Sciatic nerve (tissue), 2 donors: ENCODE data around the gene MYO15A. TPM values are rescaled to one million over a fixed set of nuclear protein-coding genes. Genes with fewer than 3 reads are reported as not detected.

ENCODE experiments used
- ATAC-seq: fragments of 200-7000 bp; cut with Tn5 transposase; one replicate; pipeline ENCODE4 v1.9.1; 2020; ENCODE audit warnings: mild to moderate bottlenecking, moderate library complexity
- DNase-seq: peaks from one replicate; pipeline ENCODE4 v3.0.0-alpha.2; 2020; ENCODE audit warnings: low spot score
- intact Hi-C: fragments of 100-400 bp; cut with DNase I; formaldehyde crosslinking; loops from one replicate; pipeline ENCODE4 v1.14.2; 2022
- total RNA-seq: library from RNA; stranded (reverse); fragmentation: NEBNext Ultra II Directional; extraction: Animal tissue kit (Norgen Biotek cat#: 25700); gene quantifications from one replicate; pipeline ENCODE4 v1.2.1, GENCODE V29; 2021
- donor health status: DM: no; HTN: no; CAD: no.
- donor health status: DM: no; HTN: no; CAD: no.

MYO15A gene
- total RNA-seq, 1 donor from 2014 or later, result 4.4 TPM

- no peak for ATAC-seq
- no peak for DNase-seq
- intact Hi-C loops, result no loop called here
Observed at GRCh38 chr17:18121144-18121910, 12.8 kb downstream of the MYO15A start.

DNA sequence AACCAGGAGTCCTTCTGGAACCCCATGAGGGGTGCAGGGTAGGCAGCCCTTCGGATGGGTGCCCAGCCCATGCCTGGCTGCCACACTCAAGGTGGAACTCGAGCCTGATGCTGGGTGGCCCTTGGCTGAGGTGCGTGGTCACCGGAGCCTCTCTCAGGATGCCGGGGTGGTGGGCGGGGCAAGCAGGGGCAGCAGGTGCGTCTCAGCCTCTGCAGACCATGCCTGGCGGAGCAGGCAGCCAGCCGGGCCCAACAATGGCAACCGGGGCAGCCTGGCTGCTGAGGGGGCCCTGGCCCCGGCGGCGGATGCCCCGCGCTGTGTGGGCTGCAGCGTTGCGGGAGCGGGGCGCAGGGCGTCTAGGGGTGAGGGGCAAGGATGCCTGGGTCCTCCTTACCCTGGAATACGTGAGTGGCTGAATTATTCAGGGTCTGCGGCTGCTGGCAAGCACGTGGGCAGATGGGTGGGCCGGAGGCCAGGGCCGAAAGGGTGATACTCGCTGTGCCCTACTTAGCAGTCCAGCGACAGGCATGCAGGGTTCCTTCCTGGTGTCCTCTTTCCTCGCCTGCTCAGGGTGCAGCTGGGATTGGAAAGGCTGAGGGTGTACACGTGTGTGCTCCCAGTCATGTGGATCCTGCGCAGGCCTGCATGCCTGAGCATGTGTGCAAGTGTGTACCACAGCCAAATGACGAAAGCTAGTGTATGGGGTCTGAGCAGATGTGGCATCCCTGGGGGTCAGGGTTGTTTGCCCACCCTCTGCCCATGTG lies 14.6 kb downstream of the MYO15A start:
- intact Hi-C loops, result no loop called here
- DNase-seq (no peak), ATAC-seq (no peak)

DNA sequence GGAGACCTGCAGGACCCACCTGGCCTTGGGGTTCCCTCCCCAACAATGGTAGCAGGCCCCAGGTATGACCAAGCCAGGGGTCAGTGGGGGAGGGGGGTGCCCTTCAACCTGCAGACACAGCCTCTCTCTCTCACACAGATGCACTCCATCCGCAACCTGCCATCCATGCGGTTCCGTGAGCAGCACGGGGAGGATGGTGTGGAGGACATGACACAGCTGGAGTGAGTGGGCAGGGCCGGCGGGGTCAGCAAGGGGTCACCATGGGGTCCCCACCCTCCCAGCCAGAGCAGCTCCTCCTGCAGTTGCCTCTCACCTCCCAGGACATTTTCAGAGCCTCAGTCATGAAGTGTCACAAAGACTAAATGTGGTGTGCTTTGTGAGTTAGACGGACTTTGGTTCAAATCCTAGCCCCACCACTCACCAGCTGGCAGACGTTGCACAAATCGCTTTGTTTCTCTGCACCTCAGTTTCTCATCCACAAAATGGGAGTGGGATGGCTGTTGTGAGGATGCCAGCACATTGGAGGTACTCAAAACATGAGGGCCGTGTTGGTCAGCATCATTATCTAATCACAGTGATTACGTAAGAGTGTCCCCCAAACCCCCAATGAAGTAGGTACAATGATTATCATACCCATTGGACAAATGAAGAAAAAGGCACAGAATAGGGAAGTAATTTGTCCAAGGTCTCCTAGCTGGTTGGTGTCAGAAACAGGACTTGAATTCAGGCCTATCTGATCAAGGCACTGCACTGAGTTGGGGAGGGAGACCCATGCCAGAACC lies 16.0 kb downstream of the MYO15A start:
- ATAC-seq (no peak), DNase-seq (no peak)
- intact Hi-C loops, result no loop called here

DNA sequence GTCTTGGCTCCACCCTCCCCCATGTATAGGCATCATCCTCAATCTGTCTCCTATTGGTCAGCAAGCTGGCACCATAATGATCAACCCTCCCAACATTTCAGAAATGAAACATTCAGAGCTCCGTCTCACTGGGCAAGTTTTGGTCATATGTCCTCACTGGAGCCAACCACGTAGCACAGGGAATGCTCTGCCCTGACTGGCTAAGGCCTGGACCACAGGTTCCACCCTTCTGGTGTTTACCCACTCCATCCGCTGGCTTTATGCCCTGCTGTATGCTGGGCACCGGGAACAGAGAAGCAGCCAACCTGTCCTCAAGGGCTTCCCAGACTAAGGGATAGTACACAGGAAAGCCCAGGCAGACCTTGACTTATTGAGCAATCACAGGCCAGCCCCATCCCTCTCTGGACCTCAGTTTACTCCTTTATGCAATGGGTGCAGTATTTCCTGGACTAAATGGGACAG lies 20.5 kb downstream of the MYO15A start:
- intact Hi-C loops, result no loop called here
- ATAC-seq (no peak), DNase-seq (no peak)

- intact Hi-C loops, result no loop called here
- no peak for ATAC-seq
Observed at GRCh38 chr17:18132711-18133110, 24.2 kb downstream of the MYO15A start.

DNA sequence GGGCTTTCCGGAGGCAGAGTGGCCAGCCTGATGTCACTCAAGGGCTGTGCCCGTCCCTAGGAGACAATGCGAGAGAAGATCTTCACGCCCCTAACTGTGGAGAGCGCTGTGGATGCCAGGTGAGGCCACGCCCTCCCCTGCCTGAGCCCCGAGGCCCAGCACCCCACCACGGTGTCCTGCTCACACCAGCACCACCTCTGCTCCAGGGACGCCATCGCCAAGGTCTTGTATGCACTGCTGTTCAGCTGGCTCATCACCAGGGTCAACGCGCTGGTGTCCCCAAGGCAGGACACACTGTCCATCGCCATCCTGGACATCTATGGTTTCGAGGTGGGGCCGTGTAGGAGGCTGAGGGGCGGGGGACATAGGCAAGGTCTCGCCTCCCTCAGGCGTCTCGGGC lies 27.8 kb downstream of the MYO15A start:
- DNase-seq (no peak), ATAC-seq (no peak)
- intact Hi-C loops, result no loop called here

More at GRCh38 chr17:18132711-18133110, 24.2 kb downstream of the MYO15A start:
- no peak for DNase-seq

GRCh38 chr17:18138065-18138749 lies 29.7 kb downstream of the MYO15A start:
- intact Hi-C loops, result no loop called here
- ATAC-seq, result no peak
- DNase-seq, result no peak

- no peak for ATAC-seq
- intact Hi-C loops, result no loop called here
Observed at GRCh38 chr17:18139092-18139491, 30.5 kb downstream of the MYO15A start.

DNA sequence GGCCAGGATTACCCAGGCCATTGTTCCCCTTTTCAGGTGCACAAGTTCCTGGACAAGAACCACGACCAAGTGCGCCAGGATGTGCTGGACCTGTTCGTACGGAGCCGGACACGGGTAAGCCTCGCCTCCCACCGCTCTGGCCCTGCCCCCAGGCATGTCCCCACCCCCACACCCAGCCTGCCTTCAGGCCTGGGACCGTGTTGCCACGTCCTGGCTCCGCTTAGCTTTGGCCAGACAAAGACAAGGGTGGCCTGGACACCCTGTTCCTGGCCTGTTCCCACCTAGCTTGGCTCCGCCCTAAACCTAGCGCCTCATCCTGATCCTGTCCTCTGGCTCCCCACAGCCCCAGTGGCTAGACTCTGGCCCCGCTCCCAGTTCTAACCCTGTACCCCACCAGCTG lies 30.9 kb downstream of the MYO15A start:
- no peak for DNase-seq
- intact Hi-C loops, result no loop called here
- peak; percentile 29 for ATAC-seq

More at GRCh38 chr17:18139092-18139491, 30.5 kb downstream of the MYO15A start:
- no peak for DNase-seq

- DNase-seq, result no peak
- peak; percentile 39 for ATAC-seq
- intact Hi-C loops, result no loop called here
Observed at GRCh38 chr17:18139949-18140348, 31.4 kb downstream of the MYO15A start.

GRCh38 chr17:18140648-18141047 lies 32.1 kb downstream of the MYO15A start:
- intact Hi-C loops, result no loop called here
- DNase-seq, result no peak
- ATAC-seq, result peak; percentile 3

DNA sequence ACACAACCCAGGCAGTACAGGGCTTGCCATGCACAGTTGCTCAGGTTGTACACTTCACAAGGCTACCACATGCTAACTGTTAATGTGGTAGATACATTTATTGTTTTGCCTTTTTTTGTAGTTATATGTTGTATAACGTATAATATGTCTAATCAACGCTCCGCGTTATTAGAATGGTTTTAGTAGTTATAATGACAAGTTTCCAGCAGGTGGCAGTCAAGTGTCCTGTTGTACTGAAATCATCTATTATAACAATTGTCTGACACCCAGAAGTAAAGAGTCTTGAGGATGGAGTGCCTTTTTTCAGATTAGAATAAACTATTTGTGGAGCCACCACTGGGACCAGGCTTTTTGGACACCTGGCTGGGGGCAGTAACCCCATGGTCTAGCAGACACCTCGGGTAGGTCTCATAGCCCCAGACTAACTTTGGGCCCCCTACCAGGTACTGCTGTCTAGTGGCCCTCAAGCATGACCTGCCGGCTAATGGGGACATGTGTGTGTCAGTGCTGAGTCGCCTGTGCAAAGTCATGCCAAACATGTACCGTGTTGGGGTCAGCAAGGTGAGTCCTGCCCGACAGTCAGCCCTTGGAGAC lies 32.8 kb downstream of the MYO15A start:
- peak; percentile 34 for ATAC-seq
- DNase-seq, result no peak
- intact Hi-C loops, result no loop called here

DNA sequence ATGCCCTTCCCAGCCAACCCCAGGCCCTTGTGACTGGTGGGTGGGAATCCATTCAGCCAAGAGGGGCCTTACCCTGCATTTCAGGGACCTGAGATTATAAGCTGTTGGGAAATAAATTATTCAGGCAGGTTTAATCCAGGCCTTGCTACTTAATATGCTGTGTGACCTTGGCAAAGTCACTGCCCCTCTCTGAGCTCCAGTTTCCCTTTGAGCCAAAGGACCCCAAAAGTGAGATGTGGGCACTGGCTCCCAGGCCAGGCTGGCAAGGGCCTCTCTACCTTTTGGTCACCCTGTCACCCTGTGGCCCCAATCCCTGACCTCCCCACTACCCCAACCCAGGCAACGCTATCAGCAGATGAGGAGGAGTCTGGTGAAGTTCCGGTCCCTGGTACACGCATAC lies 33.9 kb downstream of the MYO15A start:
- no peak for ATAC-seq

GRCh38 chr17:18143044-18143936 lies 34.7 kb downstream of the MYO15A start:
- intact Hi-C loops, result no loop called here
- no peak for DNase-seq
- ATAC-seq, result no peak

More for the DNA sequence above, 33.9 kb downstream of the MYO15A start:
- intact Hi-C loops, result no loop called here
- no peak for DNase-seq

DNA sequence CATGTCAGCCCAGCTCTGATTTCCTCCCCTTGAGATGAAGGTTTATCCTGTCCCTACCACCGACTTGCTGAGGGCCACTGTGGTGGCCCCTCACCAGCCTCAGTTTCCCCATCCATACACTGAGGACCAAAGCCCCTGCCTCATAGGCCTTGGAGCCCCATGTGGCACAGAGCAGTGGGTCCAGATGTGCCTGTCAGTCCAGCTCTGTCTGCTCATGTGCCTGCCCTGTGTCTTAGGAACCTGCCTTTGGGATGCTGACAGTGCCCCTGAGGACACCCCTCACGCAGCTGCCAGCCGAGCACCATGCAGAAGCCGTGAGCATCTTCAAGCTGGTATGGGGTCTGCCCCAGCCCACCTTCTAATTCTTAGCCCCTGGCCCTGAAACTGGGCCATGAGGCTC lies 35.7 kb downstream of the MYO15A start:
- DNase-seq, result no peak
- intact Hi-C loops, result no loop called here
- no peak for ATAC-seq

- intact Hi-C loops, result no loop called here
- ATAC-seq, result no peak
Observed at GRCh38 chr17:18144855-18145254, 36.3 kb downstream of the MYO15A start.

GRCh38 chr17:18145811-18146210 lies 37.3 kb downstream of the MYO15A start:
- ATAC-seq, result no peak
- intact Hi-C loops, result no loop called here
- no peak for DNase-seq

More at GRCh38 chr17:18144855-18145254, 36.3 kb downstream of the MYO15A start:
- no peak for DNase-seq

DNA sequence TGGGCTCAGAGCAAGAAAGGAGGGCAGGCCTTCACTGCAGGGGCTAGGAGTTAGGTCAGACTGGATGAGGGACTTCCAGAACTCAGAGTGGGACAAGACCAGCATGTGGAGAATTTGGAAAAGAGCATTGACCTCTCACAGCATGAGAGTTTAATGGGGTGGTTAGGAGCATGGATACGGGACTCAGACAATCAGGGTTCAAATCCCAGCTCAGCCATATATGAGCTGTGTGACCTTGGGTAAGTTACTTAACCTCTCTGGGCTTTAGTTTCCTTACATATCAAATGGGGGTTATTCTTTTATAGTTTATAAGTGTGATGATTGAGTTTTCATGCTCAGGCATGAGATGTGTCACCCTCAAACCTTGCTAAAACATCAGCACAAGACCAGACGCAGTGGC lies 37.7 kb downstream of the MYO15A start:
- intact Hi-C loops, result no loop called here
- ATAC-seq (no peak), DNase-seq (no peak)
